ENCODE data around the gene RLF.

The RLF gene

GRCh38 chr1:40274331-40274730 is 113.1 kb downstream of the RLF start:
- no peak for DNase-seq

- DNase-seq: no peak
Observed at GRCh38 chr1:40276122-40276521, 114.9 kb downstream of the RLF start.

DNA sequence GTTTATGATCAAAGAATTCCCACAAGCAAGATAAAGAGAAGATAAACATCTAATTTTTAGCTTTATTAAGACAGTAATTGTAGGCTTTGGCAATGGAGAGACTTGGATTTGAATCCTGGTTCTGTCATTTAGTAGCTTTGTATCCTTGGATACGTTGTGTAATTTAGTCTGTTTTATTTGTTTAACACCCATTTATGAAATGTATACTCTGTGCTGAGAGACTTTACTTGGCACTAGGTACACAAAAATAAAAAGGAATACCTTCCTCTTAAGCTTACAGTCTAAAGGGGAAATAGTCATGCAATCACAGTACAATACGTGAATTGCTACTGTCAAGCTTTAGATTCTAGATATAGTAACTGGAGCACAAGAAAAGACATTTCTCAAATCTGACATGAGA is 120.7 kb downstream of the RLF start:
- no peak for DNase-seq

All from activated T-cell treated with anti-CD3 and anti-CD28 coated beads, Interleukin-2, amount 50 U/mL, for 1 hour (primary cell).